ENCODE measurements around the gene TMC7.
A peak's percentile ranks its signal among the peaks of the same experiment; 100 is the strongest.
"Not testable (repeated sequence)": the region's sequence is repeated elsewhere in the genome, so short reads cannot be mapped to it uniquely, and the experiment has no call there.

TMC7 gene

GRCh38 chr16:18983565-18984434 is at the start of gene TMC7:
TSS of gene TMC7 (plus strand) at chr16:18983934. CDS start at chr16:18984064, 130 bp downstream.
- DNase-seq: peak; percentile 83 to 98 (median 94)
- intact Hi-C loops (cut with DNase I): loop anchor here (5.0 kb wide), 1 partner anchor 84 kb away; the partner anchor contains the start of gene COQ7

- no peak for DNase-seq
- intact Hi-C loops (cut with DNase I): no loop called here
Observed at GRCh38 chr16:18936727-18937340, 46.9 kb upstream of the TMC7 start.

GRCh38 chr16:18937390-18937789 is 46.3 kb upstream of the TMC7 start:
- intact Hi-C loops (cut with DNase I): no loop called here
- no peak for DNase-seq

GRCh38 chr16:18938986-18939385 is 44.7 kb upstream of the TMC7 start:
- DNase-seq: no peak
- intact Hi-C loops (cut with DNase I): no loop called here

GRCh38 chr16:18941471-18941870 is 42.3 kb upstream of the TMC7 start:
- intact Hi-C loops (cut with DNase I): no loop called here
- DNase-seq: no peak

GRCh38 chr16:18942061-18942460 is 41.7 kb upstream of the TMC7 start:
- intact Hi-C loops (cut with DNase I): no loop called here
- no peak for DNase-seq

- intact Hi-C loops (cut with DNase I): no loop called here
- DNase-seq: peak in 1 of 42 donors; percentile 5
Observed at GRCh38 chr16:18943414-18943813, 40.3 kb upstream of the TMC7 start.

GRCh38 chr16:18945233-18945632 is 38.5 kb upstream of the TMC7 start:
- DNase-seq: no peak
- intact Hi-C loops (cut with DNase I): no loop called here

GRCh38 chr16:18948372-18949020 is 35.2 kb upstream of the TMC7 start:
- no peak for DNase-seq
- intact Hi-C loops (cut with DNase I): no loop called here

GRCh38 chr16:18950469-18951185 is 33.1 kb upstream of the TMC7 start:
- intact Hi-C loops (cut with DNase I): no loop called here
- no peak for DNase-seq

GRCh38 chr16:18953547-18953946 is 30.2 kb upstream of the TMC7 start:
- no peak for DNase-seq
- intact Hi-C loops (cut with DNase I): no loop called here

- intact Hi-C loops (cut with DNase I): not testable (repeated sequence)
Observed at GRCh38 chr16:18955874-18956580, 27.7 kb upstream of the TMC7 start.

GRCh38 chr16:18956658-18957241 is 27.0 kb upstream of the TMC7 start:
- intact Hi-C loops (cut with DNase I); DNase-seq: not testable (repeated sequence)

More at GRCh38 chr16:18955874-18956580, 27.7 kb upstream of the TMC7 start:
- not testable (repeated sequence) for DNase-seq

- intact Hi-C loops (cut with DNase I): no loop called here
- no peak for DNase-seq
Observed at GRCh38 chr16:18958621-18959029, 25.1 kb upstream of the TMC7 start.

- intact Hi-C loops (cut with DNase I): no loop called here
- DNase-seq: no peak
Observed at GRCh38 chr16:18959031-18959505, 24.7 kb upstream of the TMC7 start.

- no peak for DNase-seq
- intact Hi-C loops (cut with DNase I): no loop called here
Observed at GRCh38 chr16:18965555-18965954, 18.2 kb upstream of the TMC7 start.

GRCh38 chr16:18966791-18967190 is 16.9 kb upstream of the TMC7 start:
- intact Hi-C loops (cut with DNase I): no loop called here
- DNase-seq: no peak
